GM18526 (cell line): ENCODE results near the gene TPD52L2.

Experiments used
- POLR2A ChIP-seq: IDR thresholded peaks from 3 replicates; pipeline ENCODE4 v1.6.1; 2011; ENCODE audit not compliant: insufficient read length; ENCODE audit errors: extremely low read depth

Gene TPD52L2

GRCh38 chr20:63882257-63883200 is 17.5 kb downstream of the TPD52L2 start:
- no peak for TF ChIP-seq POLR2A

GRCh38 chr20:63883201-63883593 is 18.1 kb downstream of the TPD52L2 start:
- no peak for TF ChIP-seq POLR2A

DNA sequence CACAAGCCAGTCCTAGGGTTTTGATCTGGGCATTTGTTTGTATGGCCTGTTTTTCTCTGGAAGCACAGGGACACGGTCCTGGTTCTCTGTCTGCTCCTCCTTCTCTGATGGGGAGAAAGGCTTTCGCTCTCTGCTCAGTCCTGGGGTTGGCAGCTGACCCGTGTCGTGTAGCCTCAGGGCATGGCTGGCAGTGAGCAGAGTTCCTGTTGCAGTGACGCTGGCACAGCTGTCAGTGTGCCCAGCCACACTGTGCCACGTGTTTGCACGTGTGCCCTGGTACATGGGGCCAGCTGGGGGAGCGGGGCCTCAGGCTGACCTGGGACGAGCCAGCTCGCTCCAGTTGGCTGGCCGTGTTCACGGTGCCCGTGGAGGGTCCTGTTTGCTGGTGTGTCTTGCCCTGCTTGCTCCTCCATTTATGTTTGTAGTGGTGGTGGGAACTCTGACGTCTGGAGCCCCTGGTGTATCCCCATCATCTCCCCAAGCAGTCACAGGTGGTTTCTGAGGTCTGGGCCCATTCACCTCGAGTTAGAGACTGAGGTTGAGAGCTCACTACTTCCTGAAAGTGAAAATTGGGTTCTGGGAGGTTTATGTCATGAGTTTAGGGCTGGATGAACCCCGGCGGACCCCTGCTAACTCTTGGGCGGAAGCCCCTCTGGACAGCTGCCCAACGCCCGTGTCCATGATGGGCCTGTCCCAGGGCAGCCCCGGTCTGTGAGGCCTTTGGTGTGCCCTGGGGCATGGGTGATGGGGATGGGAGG is 19.6 kb downstream of the TPD52L2 start:
- TF ChIP-seq POLR2A: no peak

GRCh38 chr20:63885264-63886053 is 20.4 kb downstream of the TPD52L2 start:
- TF ChIP-seq POLR2A: no peak

DNA sequence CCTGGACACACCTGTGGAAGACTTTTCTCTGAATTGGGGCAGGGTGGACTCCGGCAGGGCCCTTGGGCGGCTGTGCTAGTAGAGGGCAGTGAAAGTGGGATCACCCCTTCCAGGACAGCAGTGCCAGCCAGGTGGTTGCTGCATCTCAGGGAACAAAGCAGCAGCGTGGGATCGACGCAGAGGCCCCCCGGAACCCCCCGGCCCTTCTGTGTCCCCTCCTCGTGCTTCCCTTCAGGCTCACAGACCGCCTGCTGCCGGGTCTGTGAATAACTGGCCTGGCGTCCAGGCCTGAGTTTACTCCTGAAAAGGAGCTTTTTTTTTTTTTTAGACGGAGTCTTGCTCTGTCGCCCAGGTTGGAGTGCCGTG is 21.0 kb downstream of the TPD52L2 start:
- no peak for TF ChIP-seq POLR2A

GRCh38 chr20:63886921-63887320 is 21.9 kb downstream of the TPD52L2 start:
- no peak for TF ChIP-seq POLR2A

GRCh38 chr20:63889241-63890200 is 24.5 kb downstream of the TPD52L2 start:
- TF ChIP-seq POLR2A: no peak

DNA sequence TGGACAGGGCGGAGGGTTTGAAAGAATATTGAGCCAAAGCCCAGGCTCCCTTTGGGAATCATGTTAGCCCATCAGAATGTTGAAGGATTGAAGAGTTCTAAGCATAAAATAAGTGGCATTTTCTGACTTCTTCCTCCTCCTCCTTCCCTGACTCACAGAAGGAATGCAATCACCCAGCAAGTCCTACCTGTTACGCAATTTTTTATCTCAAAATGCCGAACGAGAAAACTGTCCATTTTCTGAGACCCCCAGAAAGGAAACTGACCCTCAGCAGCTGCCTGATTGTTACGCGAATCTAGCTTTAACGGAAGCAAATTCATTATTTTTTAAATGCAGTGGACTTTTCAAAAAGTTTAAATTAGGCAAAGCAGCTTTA is 25.1 kb downstream of the TPD52L2 start:
- no peak for TF ChIP-seq POLR2A

DNA sequence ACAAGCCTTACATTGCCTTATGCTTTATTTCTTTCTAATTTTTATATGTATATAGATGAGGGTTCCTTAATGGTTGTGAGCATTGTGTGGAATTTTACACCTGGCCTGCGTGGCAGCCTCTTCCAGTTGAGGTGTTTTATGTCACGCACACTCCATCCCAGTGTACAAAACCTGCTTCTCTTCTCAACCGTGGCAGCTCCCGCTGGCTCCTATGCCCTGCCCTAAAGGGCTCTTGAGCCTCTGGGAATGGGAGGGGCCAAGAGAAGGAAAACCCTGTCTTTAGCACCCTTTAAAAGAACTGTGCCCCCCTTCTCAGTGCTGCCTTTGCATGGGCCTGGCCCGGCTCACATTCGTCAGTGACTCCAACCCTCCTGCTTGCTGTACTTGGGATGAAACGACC is 25.5 kb downstream of the TPD52L2 start:
- no peak for TF ChIP-seq POLR2A

DNA sequence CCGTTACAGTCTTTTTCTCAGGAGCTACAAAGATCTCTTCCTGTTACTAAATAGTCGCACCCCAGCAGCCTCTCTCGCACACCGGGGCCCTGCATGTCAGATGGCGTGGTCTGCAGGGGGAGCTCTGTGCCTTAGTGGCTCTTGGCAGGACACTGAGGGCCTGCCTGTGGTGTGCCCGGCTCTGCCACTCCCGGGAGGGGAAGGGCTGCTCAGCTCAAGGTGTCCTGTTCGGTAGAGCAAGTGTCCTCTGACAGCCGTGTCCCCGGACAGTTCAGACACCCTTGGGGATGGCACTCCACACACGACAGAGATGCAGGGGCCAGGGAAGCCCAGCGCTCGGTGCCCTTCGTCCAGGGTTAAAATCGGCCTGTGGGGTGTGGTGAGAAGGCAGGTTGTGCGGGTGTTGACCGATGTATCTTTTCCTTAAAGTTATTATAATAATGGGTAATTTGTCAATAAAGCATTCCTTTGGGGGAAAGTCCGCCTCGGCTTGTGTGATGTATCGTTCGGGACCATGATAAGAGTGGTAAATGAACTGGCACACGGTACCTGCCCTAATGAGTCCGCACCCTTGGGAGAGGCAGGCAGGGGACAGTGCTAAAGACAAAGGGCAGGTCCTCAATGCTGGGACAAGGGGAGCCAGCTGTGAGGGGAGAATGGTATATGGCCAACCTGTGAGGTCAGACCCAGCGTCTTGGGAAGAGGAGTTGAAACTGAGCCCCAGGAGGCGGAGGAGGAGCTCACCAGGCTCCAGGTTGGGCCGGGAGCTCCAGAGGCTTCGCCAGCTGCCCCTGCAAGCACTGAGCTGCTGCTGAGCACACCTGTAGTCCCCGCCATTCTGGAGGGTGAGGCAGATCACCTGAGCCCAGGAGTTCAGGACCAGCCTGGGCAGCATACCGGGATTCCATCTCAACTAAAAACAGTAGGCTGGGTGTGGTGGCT is 26.3 kb downstream of the TPD52L2 start:
- no peak for TF ChIP-seq POLR2A

GRCh38 chr20:63892402-63892801 is 27.3 kb downstream of the TPD52L2 start:
- TF ChIP-seq POLR2A: no peak

GRCh38 chr20:63893999-63894357 is 28.9 kb downstream of the TPD52L2 start:
- no peak for TF ChIP-seq POLR2A
